ENCODE measurements around the gene DUSP22.

The DUSP22 gene

GRCh38 chr6:392441-393390, 100.4 kb downstream of the DUSP22 start:
- peak in 1 of 2 donors; percentile 3 for DNase-seq (ENCODE audit: low read depth in 2 of 2)
- no peak for TF ChIP-seq CTCF (IDR thresholded peaks at IDR 0.05; ENCODE audit: low read depth, low read length)
- no peak overlapping the region for H3K4me3 ChIP-seq (replicated peaks in 1 of 2; ENCODE audit: low read depth in 2 of 2, low read length in 2 of 2)

GRCh38 chr6:393391-394221, 101.3 kb downstream of the DUSP22 start:
- no peak overlapping the region for H3K4me3 ChIP-seq (replicated peaks in 1 of 2; ENCODE audit: low read depth in 2 of 2, low read length in 2 of 2)
- no peak for TF ChIP-seq CTCF (IDR thresholded peaks at IDR 0.05; ENCODE audit: low read depth, low read length)
- peak in 1 of 2 donors; percentile 12 for DNase-seq (ENCODE audit: low read depth in 2 of 2)

GRCh38 chr6:394641-395289, 102.5 kb downstream of the DUSP22 start:
- TF ChIP-seq CTCF (IDR thresholded peaks at IDR 0.05; ENCODE audit: low read depth, low read length) = no peak
- no peak for DNase-seq (ENCODE audit: low read depth in 2 of 2)
- H3K4me3 ChIP-seq (replicated peaks in 1 of 2; ENCODE audit: low read depth in 2 of 2, low read length in 2 of 2) = no peak overlapping the region

GRCh38 chr6:395432-396125, 103.3 kb downstream of the DUSP22 start:
- no peak overlapping the region for H3K4me3 ChIP-seq (replicated peaks in 1 of 2; ENCODE audit: low read depth in 2 of 2, low read length in 2 of 2)
- peak in 1 of 2 donors; percentile 3 for DNase-seq (ENCODE audit: low read depth in 2 of 2)
- no peak for TF ChIP-seq CTCF (IDR thresholded peaks at IDR 0.05; ENCODE audit: low read depth, low read length)

GRCh38 chr6:396126-396520, 103.8 kb downstream of the DUSP22 start:
- DNase-seq (ENCODE audit: low read depth in 2 of 2) = no peak
- no peak for TF ChIP-seq CTCF (IDR thresholded peaks at IDR 0.05; ENCODE audit: low read depth, low read length)
- no peak overlapping the region for H3K4me3 ChIP-seq (replicated peaks in 1 of 2; ENCODE audit: low read depth in 2 of 2, low read length in 2 of 2)

GRCh38 chr6:397056-397455, 104.8 kb downstream of the DUSP22 start:
- no peak for TF ChIP-seq CTCF (IDR thresholded peaks at IDR 0.05; ENCODE audit: low read depth, low read length)
- no peak overlapping the region for H3K4me3 ChIP-seq (replicated peaks in 1 of 2; ENCODE audit: low read depth in 2 of 2, low read length in 2 of 2)
- DNase-seq (ENCODE audit: low read depth in 2 of 2) = no peak
